ENCODE data around the gene CFAP97D1.

DNA sequence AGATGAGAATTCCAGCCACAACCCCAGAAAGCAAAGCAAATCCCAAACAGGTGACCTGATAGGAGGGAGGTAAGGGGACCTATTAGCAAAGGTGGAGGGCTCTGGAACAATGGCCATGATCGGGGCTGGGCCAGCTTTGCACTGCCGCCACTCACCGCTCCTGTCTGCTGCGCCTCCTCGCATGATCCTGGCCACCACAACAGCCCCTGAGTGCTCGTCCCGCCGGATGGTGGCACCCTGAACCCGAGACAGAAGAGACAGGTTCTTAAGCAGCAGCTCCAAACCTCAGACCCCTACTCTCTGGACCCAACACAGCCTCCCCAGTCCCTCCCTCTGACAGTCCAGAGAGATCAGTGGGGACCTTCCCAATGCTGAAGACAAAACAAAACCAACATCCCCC, 47.4 kb downstream of the CFAP97D1 start:
- TF ChIP-seq, protein P1, sequence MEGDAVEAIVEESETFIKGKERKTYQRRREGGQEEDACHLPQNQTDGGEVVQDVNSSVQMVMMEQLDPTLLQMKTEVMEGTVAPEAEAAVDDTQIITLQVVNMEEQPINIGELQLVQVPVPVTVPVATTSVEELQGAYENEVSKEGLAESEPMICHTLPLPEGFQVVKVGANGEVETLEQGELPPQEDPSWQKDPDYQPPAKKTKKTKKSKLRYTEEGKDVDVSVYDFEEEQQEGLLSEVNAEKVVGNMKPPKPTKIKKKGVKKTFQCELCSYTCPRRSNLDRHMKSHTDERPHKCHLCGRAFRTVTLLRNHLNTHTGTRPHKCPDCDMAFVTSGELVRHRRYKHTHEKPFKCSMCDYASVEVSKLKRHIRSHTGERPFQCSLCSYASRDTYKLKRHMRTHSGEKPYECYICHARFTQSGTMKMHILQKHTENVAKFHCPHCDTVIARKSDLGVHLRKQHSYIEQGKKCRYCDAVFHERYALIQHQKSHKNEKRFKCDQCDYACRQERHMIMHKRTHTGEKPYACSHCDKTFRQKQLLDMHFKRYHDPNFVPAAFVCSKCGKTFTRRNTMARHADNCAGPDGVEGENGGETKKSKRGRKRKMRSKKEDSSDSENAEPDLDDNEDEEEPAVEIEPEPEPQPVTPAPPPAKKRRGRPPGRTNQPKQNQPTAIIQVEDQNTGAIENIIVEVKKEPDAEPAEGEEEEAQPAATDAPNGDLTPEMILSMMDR (IDR thresholded peaks at IDR 0.05; ENCODE audit: insufficient read depth, low read depth, low read length): no peak
- TF ChIP-seq EZH2 (IDR thresholded peaks at IDR 0.05; ENCODE audit: insufficient read depth, low read length): no peak

Measured in astrocyte (in vitro differentiated cells and primary cell).